Measurements from ENCODE around the gene GFRA1.

GFRA1 gene

DNA sequence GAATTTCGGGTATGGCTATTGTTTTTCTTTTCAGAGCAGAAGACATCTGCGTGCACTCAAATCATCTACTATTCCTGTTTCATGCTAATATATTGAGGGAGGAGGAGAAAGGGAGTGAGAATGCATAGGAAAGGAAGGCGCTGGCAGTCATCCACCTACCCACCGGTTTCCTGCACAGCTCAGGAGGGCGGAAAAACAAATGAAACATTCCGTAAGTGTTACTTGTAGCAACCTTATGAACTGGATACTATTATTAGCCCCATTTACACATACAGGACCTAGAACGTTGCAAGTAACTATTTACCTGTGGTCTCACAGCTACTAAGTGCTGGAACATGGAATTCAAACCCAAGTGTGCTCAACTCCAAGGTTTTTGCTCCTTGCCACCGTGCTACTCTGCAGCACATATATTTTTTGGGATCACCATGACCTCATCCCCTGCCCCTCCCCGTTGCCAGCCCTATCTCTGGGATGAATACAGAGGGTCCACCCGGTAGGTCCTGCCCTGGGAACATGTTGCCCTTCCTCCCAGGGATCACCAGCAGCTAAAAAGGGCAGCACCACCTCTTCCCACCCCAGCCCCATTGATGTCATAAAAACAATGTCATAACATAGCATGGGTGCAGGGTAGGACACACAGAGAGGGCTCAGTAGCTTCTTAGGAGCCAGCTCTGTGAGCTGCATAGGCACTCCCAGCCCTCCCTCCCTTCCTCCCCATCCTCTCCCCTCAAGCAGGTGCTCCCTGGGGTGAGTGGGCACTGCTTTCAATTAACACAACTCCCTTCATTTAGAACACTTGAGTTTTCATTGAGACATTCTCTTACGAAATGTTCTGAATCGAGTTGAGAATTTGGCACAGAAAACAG is 16.9 kb downstream of the GFRA1 start:
- Histone ChIP-seq H3K79me2 (no peaks in the 10 kb centered on the region), H3K4me3 (ENCODE audit: low read depth, low read length) (no peak overlapping the region), H2AFZ (no peak overlapping the region), H3K36me3 (ENCODE audit: control insufficient read depth, insufficient read depth, low read length) (no peaks in the 10 kb centered on the region), H3K27ac (no peak overlapping the region), H3K4me2 (ENCODE audit: low read length) (no peak overlapping the region), H3K9ac (no peak overlapping the region), H3K27me3 (ENCODE audit: control insufficient read depth, insufficient read depth, low read length) (no peaks in the 10 kb centered on the region), H3K9me3 (ENCODE audit: control insufficient read depth, low read length) (no peaks in the 10 kb centered on the region), H3K4me1 (no peaks in the 10 kb centered on the region)
- TF ChIP-seq, protein P1, sequence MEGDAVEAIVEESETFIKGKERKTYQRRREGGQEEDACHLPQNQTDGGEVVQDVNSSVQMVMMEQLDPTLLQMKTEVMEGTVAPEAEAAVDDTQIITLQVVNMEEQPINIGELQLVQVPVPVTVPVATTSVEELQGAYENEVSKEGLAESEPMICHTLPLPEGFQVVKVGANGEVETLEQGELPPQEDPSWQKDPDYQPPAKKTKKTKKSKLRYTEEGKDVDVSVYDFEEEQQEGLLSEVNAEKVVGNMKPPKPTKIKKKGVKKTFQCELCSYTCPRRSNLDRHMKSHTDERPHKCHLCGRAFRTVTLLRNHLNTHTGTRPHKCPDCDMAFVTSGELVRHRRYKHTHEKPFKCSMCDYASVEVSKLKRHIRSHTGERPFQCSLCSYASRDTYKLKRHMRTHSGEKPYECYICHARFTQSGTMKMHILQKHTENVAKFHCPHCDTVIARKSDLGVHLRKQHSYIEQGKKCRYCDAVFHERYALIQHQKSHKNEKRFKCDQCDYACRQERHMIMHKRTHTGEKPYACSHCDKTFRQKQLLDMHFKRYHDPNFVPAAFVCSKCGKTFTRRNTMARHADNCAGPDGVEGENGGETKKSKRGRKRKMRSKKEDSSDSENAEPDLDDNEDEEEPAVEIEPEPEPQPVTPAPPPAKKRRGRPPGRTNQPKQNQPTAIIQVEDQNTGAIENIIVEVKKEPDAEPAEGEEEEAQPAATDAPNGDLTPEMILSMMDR (IDR thresholded peaks at IDR 0.05): no peak

DNA sequence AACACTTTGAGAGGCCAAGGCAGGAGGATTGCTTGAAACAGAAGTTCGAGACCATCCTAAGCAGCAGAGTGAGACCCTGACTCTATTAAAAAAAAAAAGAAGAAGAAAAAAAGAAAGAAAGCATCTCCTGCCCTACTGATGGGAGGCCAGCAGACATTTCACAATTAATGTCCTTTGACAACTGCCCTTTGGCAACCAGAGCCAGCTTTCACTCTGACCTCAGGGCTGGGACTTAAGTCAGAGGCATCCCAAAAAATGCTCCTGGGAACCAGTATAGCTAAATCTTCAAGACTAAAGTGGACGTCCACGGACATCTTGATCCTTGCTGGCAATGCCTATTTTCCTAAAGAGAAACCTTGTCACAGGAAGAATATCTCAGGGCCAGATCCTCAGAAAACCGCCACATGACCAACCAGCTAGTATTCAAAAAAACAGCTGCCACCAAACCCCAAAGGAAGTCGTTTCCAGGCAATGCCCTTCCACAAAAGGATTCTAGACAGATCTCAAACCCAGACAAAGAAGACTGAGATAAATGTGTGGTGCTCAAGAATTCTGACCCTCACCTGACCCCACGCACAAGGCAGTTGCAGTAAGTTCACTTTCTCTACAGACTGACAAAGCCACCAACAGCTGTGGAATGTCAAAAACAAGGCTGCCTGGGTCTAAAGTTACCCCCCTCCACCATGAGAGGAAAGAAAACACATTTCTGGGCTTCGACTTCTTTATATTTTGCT is 18.4 kb downstream of the GFRA1 start:
- no peaks in the 10 kb centered on the region for H3K4me1 ChIP-seq
- H3K27me3 ChIP-seq (ENCODE audit: control insufficient read depth, insufficient read depth, low read length): no peaks in the 10 kb centered on the region
- H2AFZ ChIP-seq: no peak overlapping the region
- no peak overlapping the region for H3K4me2 ChIP-seq (ENCODE audit: low read length)
- no peak overlapping the region for H3K27ac ChIP-seq
- H3K4me3 ChIP-seq (ENCODE audit: low read depth, low read length): no peak overlapping the region
- no peak overlapping the region for H3K9ac ChIP-seq
- no peaks in the 10 kb centered on the region for H3K36me3 ChIP-seq (ENCODE audit: control insufficient read depth, insufficient read depth, low read length)
- no peaks in the 10 kb centered on the region for H3K9me3 ChIP-seq (ENCODE audit: control insufficient read depth, low read length)
- TF ChIP-seq, protein P1 (IDR thresholded peaks at IDR 0.05): no peak
- H3K79me2 ChIP-seq: no peaks in the 10 kb centered on the region

DNA sequence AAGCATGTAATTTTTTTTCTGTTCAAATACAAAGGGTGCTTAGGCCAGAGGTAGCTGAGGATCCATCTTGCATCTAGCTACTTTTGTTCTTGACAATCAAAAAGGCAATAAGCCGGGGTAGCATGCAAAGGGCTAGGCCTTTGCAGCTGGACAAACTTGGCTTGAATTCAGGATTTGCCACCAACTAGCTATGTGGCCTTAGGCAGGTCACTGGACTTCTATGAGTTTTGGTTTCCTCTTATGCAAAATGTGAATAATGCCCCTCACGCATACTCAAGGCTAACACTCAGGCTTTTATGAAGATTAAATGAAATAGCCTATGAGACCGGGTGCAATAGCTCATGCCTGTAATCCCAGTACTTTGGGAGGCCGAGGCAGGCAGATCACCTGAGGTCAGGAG is 19.3 kb downstream of the GFRA1 start:
- Histone ChIP-seq H3K4me2 (ENCODE audit: low read length) (no peak overlapping the region), H3K79me2 (no peaks in the 10 kb centered on the region), H3K9ac (no peak overlapping the region), H3K27me3 (ENCODE audit: control insufficient read depth, insufficient read depth, low read length) (no peaks in the 10 kb centered on the region), H3K9me3 (ENCODE audit: control insufficient read depth, low read length) (no peaks in the 10 kb centered on the region), H3K4me1 (no peaks in the 10 kb centered on the region), H2AFZ (no peak overlapping the region), H3K36me3 (ENCODE audit: control insufficient read depth, insufficient read depth, low read length) (no peaks in the 10 kb centered on the region), H3K4me3 (ENCODE audit: low read depth, low read length) (no peak overlapping the region), H3K27ac (no peak overlapping the region)
- TF ChIP-seq, protein P1 (IDR thresholded peaks at IDR 0.05): no peak

DNA sequence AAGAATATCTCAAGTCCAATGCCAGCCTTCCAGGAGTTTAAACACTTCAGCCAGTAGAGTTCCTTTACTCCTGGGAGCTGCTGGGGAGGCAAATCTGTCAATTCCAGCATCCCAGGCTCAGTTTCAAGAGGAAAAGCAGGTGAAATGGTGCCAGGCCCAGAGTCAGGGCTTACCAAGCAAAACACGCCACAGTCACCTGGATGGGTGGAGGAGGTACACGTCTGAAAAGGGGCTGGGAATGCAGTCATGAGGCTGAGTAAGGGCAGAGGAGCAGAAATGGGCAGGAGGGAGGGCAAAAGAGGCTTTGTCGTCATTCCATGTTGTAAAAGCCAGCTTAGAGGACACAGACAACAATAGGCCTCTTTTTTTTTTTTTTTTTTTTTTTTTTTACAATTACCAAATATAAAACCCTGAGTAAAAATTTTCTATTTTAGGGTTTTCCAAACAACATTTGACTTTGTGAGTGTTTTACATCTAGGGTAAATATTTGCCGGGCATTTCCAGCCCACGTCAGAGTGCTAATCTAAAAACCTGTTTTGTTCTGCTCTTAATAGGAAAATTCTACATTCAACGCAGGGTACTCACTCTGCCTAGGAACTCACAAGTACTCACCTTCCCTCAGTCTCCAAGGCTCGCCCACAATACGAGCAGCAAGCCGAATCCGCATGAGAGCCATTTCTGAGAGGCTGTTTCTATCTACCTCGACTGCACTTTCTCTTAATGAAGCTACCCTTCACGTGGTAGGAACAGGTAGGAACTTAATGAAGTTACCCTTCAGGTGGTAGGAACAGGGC is 21.2 kb downstream of the GFRA1 start:
- Histone ChIP-seq H3K27ac (no peak overlapping the region), H3K36me3 (ENCODE audit: control insufficient read depth, insufficient read depth, low read length) (no peaks in the 10 kb centered on the region), H3K4me3 (ENCODE audit: low read depth, low read length) (no peak overlapping the region), H2AFZ (no peak overlapping the region), H3K79me2 (no peaks in the 10 kb centered on the region), H3K9me3 (ENCODE audit: control insufficient read depth, low read length) (no peaks in the 10 kb centered on the region), H3K9ac (no peak overlapping the region), H3K27me3 (ENCODE audit: control insufficient read depth, insufficient read depth, low read length) (no peaks in the 10 kb centered on the region), H3K4me1 (no peaks in the 10 kb centered on the region), H3K4me2 (ENCODE audit: low read length) (no peak overlapping the region)
- TF ChIP-seq, protein P1 (IDR thresholded peaks at IDR 0.05): no peak
